Neural cell (in vitro differentiated cells): ENCODE results near the gene PNCK. TPM values are rescaled to one million over a fixed set of nuclear protein-coding genes. Genes with fewer than 3 reads are reported as not detected.

Experiments used
- H2AFZ ChIP-seq: fragments of 200-600, 300-800 bp; sonication (generic), shearing (Covaris generic); 2 replicates; pipeline ENCODE4 v1.6.0; 2014; ENCODE audit warnings: low read depth, mild to moderate bottlenecking, antibody characterized with exemption, low read length, moderate library complexity
- H3F3A ChIP-seq: fragments of 200-600 bp; shearing (Covaris generic); 2 replicates; pipeline ENCODE4 v1.6.1; 2016; ENCODE audit warnings: mild to moderate bottlenecking, moderate library complexity, mixed read lengths, antibody characterized with exemption, low read length; ENCODE audit not compliant: insufficient read depth, poor library complexity, severe bottlenecking
- H3K27ac ChIP-seq: fragments of 200-600, 300-800 bp; sonication (generic), shearing (Covaris generic); 2 replicates; pipeline ENCODE4 v1.5.1; 2014; ENCODE audit warnings: mild to moderate bottlenecking, low read length, moderate library complexity
- H3K27me3 ChIP-seq: fragments of 300-800, 200-600 bp; sonication (generic), shearing (Covaris generic); 2 replicates; pipeline ENCODE4 v1.6.0; 2014; ENCODE audit warnings: mild to moderate bottlenecking, low read depth, low read length, moderate library complexity; ENCODE audit not compliant: insufficient read depth
- H3K36me3 ChIP-seq: fragments of 300-800, 200-600 bp; sonication (generic), shearing (Covaris generic); 2 replicates; pipeline ENCODE4 v1.5.1; 2014; ENCODE audit warnings: mild to moderate bottlenecking, antibody characterized with exemption, low read length, moderate library complexity; ENCODE audit not compliant: insufficient read depth
- H3K4me2 ChIP-seq: fragments of 300-800, 200-600 bp; sonication (generic), shearing (Covaris generic); 2 replicates; pipeline ENCODE4 v1.6.0; 2014; ENCODE audit warnings: mild to moderate bottlenecking, low read length
- H3K4me3 ChIP-seq: fragments of 300-800, 200-600 bp; sonication (generic), shearing (Covaris generic); 2 replicates; pipeline ENCODE4 v1.5.1; 2014; ENCODE audit warnings: mild to moderate bottlenecking, low read length, moderate library complexity
- H3K79me2 ChIP-seq: fragments of 200-600 bp; shearing (Covaris generic); replicated peaks from 2 replicates; pipeline ENCODE4 v1.6.0; 2014; ENCODE audit warnings: mild to moderate bottlenecking, low read length, moderate library complexity; ENCODE audit not compliant: insufficient read depth
- H3K9ac ChIP-seq: fragments of 300-800, 200-600 bp; sonication (generic), shearing (Covaris generic); 2 replicates; pipeline ENCODE4 v1.6.1; 2016; ENCODE audit warnings: mild to moderate bottlenecking, low read length, mixed read lengths
- H3K9me2 ChIP-seq: fragments of 200-600 bp; shearing (Covaris generic); 2 replicates; pipeline ENCODE4 v1.6.1; 2016; ENCODE audit warnings: mild to moderate bottlenecking, low read length, mixed read lengths; ENCODE audit not compliant: insufficient read depth
- H3K9me3 ChIP-seq: fragments of 200-600, 300-800 bp; sonication (generic), shearing (Covaris generic); 2 replicates; pipeline ENCODE4 v1.6.1; 2016; ENCODE audit warnings: mild to moderate bottlenecking, mixed run types, low read length, moderate library complexity, mixed read lengths
- H4K20me1 ChIP-seq: fragments of 200-600 bp; shearing (Covaris generic); 2 replicates; pipeline ENCODE4 v1.6.1; 2016; ENCODE audit warnings: mild to moderate bottlenecking, mixed run types; ENCODE audit not compliant: insufficient read depth
- EP300 ChIP-seq: fragments of 450-650 bp; conservative IDR thresholded peaks from 2 replicates; pipeline ENCODE4 v1.6.1; 2014; ENCODE audit warnings: antibody characterized with exemption, mild to moderate bottlenecking, moderate library complexity; ENCODE audit not compliant: poor library complexity, severe bottlenecking
- EZH2 ChIP-seq: fragments of 200-600, 300-800 bp; shearing (Covaris generic), sonication (generic); IDR thresholded peaks from 2 replicates; pipeline ENCODE4 v1.6.1; 2014; ENCODE audit warnings: antibody characterized with exemption, low read length, borderline replicate concordance, mild to moderate bottlenecking; ENCODE audit not compliant: insufficient read depth, poor library complexity, severe bottlenecking
- MXI1 ChIP-seq: fragments of 450-650 bp; conservative IDR thresholded peaks from 2 replicates; pipeline ENCODE4 v1.6.1; 2014; ENCODE audit warnings: antibody characterized with exemption, mild to moderate bottlenecking; ENCODE audit not compliant: poor library complexity, severe bottlenecking
- POLR2AphosphoS5 ChIP-seq: IDR thresholded peaks from 2 replicates; pipeline ENCODE4 v1.6.1; 2012
- RAD21 ChIP-seq: fragments of 450-650 bp; conservative IDR thresholded peaks from 2 replicates; pipeline ENCODE4 v1.6.1; 2014; ENCODE audit warnings: antibody characterized with exemption, mild to moderate bottlenecking, moderate library complexity
- SMC3 ChIP-seq: fragments of 450-650 bp; conservative IDR thresholded peaks from 2 replicates; pipeline ENCODE4 v1.6.1; 2014; ENCODE audit warnings: antibody characterized with exemption, mild to moderate bottlenecking, moderate library complexity; ENCODE audit not compliant: poor library complexity
- TAF1 ChIP-seq: IDR thresholded peaks from 2 replicates; pipeline ENCODE4 v1.6.1; 2012; ENCODE audit warnings: low read depth
- polyA plus RNA-seq: library from polyadenylated mRNA; depleted of rRNA; stranded (reverse); fragments of >200 nt; gene quantifications from 2 replicates; pipeline ENCODE4 v1.2.3, GENCODE V29; 2014
- TF ChIP-seq, protein P1 (sequence below): fragments of 450-650 bp; IDR thresholded peaks from 2 replicates; pipeline ENCODE4 v1.5.1; 2014; ENCODE audit warnings: antibody characterized with exemption, mild to moderate bottlenecking, moderate library complexity; ENCODE audit not compliant: poor library complexity, severe bottlenecking
- TF ChIP-seq, protein P2 (sequence below): IDR thresholded peaks from 2 replicates; pipeline ENCODE4 v1.6.1; 2012; ENCODE audit warnings: borderline replicate concordance

Gene PNCK
- polyA plus RNA-seq, 1 donor from 2014 or later: 9.5 TPM

DNA sequence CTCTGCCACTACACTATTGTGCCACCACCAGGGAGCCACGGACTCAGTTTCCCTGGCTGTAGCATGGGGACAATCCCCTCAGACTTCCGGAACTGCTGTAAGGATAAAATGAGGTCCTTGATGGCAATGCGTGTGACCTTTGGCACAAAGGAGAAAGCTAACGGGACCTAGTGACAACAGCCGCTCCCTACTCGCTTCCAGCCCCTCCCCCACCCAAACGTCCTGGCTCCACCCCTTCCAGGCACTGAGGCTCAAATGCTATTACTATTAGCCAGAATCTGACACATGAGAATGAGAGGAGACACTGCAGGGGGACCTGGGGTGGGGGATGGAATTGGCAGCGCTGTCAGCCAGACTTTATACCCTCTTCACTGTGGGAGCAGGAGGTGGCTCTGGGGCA is 32.0 kb downstream of the PNCK start:
- no peaks in the 10 kb centered on the region for H3K9me2 ChIP-seq
- H3F3A ChIP-seq: no peaks in the 10 kb centered on the region
- TF ChIP-seq EP300 (no peak), RAD21 (no peak), EZH2 (no peak), POLR2AphosphoS5 (no peak)
- TF ChIP-seq, protein P1, sequence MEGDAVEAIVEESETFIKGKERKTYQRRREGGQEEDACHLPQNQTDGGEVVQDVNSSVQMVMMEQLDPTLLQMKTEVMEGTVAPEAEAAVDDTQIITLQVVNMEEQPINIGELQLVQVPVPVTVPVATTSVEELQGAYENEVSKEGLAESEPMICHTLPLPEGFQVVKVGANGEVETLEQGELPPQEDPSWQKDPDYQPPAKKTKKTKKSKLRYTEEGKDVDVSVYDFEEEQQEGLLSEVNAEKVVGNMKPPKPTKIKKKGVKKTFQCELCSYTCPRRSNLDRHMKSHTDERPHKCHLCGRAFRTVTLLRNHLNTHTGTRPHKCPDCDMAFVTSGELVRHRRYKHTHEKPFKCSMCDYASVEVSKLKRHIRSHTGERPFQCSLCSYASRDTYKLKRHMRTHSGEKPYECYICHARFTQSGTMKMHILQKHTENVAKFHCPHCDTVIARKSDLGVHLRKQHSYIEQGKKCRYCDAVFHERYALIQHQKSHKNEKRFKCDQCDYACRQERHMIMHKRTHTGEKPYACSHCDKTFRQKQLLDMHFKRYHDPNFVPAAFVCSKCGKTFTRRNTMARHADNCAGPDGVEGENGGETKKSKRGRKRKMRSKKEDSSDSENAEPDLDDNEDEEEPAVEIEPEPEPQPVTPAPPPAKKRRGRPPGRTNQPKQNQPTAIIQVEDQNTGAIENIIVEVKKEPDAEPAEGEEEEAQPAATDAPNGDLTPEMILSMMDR: no peak
- H3K4me2 ChIP-seq: no peak overlapping the region
- H3K79me2 ChIP-seq: no peaks in the 10 kb centered on the region
- peak overlapping the region; percentile 68 for H3K4me3 ChIP-seq
- no peaks in the 10 kb centered on the region for H3K9me3 ChIP-seq
- H3K9ac ChIP-seq: no peak overlapping the region
- H4K20me1 ChIP-seq: no peaks in the 10 kb centered on the region
- no peak overlapping the region for H2AFZ ChIP-seq
- peaks cover 39% of the 10 kb centered on the region for H3K27me3 ChIP-seq
- no peak overlapping the region for H3K27ac ChIP-seq
- H3K36me3 ChIP-seq: no peaks in the 10 kb centered on the region

DNA sequence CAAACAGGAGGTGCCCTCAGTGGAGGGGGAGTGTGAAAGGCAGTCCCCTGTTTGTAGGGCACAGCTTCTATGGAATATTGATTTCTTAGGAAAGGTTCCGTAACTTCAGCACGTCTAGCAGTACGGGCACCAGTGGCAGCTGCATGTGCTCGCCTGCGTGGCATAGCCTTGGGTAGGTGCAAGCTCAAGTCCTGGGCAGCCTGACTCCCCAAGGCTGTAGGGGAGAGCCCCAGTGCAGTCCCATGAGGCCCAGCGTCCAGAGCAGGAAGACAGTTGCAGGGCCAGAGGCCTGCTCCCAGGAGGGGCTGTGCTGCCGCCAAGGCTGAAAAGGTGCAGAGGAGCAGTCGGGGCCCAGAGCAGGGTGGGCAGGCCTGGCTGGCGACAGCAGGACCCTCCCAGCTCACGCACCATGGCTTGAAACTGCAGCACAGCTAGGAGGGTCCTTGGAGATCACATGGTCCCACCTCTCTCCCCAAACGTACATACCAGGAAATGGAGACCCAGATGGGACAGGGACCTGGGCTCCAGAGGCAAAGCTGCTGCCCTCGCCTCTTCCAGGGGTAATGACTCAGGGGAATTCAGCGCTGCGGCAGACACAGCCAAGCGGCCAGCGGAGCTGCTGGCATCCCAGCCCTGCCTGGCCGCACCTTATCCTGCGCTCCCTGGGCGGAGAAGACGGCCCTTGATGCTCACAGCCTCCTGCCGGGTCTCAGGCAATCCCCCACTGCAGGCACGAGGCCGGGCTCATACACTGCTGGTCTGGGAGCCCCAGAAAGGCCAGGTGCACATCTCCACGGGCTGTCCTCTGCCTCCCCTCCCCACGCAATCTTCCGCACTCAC is 32.7 kb downstream of the PNCK start:
- Histone ChIP-seq H2AFZ (no peak overlapping the region), H3K9ac (no peak overlapping the region), H3K9me3 (no peaks in the 10 kb centered on the region), H3K4me3 (no peak overlapping the region), H3F3A (no peaks in the 10 kb centered on the region), H3K36me3 (no peaks in the 10 kb centered on the region), H3K4me2 (no peak overlapping the region), H3K79me2 (no peaks in the 10 kb centered on the region), H3K27ac (no peak overlapping the region), H3K9me2 (no peaks in the 10 kb centered on the region), H4K20me1 (no peaks in the 10 kb centered on the region), H3K27me3 (peaks cover 32% of the 10 kb centered on the region)
- TF ChIP-seq EP300 (no peak), EZH2 (no peak), RAD21 (no peak), TAF1 (no peak), SMC3 (no peak)

DNA sequence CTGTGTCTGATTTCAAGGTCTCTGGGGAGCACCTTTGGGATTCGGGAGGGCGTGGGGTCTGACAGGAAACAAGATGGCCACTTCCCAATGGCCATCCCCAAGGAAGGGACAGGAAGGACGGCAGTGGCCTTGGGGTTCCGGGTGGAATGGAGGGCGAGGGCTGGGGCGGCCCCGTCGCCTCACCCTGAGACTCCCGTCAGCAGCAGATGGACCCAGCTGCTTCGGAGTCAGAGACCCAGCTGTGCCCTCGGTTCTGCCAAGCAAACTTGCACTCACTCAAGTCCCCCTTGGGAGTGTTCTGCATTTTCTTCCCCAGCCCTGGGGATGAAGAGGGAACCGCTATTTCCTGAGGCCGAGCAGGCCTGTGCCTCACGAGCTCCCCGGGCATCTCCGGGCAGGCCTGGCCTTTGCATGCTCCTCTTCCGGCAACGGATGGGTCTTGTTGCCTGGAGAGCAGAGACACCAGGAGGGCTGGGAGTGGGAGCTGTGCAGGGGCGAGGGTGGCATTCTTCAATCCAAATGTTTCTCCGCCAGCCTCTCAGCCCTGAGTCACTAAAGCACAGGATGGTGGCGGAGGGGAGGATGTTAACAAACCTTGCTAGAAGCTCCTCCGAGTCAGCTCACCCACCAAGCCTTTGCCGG is 33.4 kb downstream of the PNCK start:
- Histone ChIP-seq H3K79me2 (no peaks in the 10 kb centered on the region), H3K9me3 (no peaks in the 10 kb centered on the region), H3K4me2 (no peak overlapping the region), H3K27me3 (peaks cover 25% of the 10 kb centered on the region), H3K4me3 (no peak overlapping the region), H3K36me3 (no peaks in the 10 kb centered on the region), H3F3A (no peaks in the 10 kb centered on the region), H2AFZ (no peak overlapping the region), H3K9ac (no peak overlapping the region), H3K9me2 (no peaks in the 10 kb centered on the region), H4K20me1 (no peaks in the 10 kb centered on the region), H3K27ac (no peak overlapping the region)
- TF ChIP-seq SMC3 (no peak), EZH2 (no peak), MXI1 (no peak), POLR2AphosphoS5 (no peak), RAD21 (no peak), TAF1 (no peak), EP300 (no peak)
- TF ChIP-seq, protein P1: no peak
- TF ChIP-seq, protein P2, sequence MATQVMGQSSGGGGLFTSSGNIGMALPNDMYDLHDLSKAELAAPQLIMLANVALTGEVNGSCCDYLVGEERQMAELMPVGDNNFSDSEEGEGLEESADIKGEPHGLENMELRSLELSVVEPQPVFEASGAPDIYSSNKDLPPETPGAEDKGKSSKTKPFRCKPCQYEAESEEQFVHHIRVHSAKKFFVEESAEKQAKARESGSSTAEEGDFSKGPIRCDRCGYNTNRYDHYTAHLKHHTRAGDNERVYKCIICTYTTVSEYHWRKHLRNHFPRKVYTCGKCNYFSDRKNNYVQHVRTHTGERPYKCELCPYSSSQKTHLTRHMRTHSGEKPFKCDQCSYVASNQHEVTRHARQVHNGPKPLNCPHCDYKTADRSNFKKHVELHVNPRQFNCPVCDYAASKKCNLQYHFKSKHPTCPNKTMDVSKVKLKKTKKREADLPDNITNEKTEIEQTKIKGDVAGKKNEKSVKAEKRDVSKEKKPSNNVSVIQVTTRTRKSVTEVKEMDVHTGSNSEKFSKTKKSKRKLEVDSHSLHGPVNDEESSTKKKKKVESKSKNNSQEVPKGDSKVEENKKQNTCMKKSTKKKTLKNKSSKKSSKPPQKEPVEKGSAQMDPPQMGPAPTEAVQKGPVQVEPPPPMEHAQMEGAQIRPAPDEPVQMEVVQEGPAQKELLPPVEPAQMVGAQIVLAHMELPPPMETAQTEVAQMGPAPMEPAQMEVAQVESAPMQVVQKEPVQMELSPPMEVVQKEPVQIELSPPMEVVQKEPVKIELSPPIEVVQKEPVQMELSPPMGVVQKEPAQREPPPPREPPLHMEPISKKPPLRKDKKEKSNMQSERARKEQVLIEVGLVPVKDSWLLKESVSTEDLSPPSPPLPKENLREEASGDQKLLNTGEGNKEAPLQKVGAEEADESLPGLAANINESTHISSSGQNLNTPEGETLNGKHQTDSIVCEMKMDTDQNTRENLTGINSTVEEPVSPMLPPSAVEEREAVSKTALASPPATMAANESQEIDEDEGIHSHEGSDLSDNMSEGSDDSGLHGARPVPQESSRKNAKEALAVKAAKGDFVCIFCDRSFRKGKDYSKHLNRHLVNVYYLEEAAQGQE: no peak
